Colonic mucosa (tissue), 4 donors: ENCODE measurements around the gene MCRIP1. TPM values are rescaled to one million over a fixed set of nuclear protein-coding genes. Genes with fewer than 3 reads are reported as not detected.
A peak's percentile ranks its signal among the peaks of the same experiment; 100 is the strongest.

Experiments used
- DNase-seq: peaks from one replicate; pipeline ENCODE4 v3.0.0-alpha.2; 2020
- H3K27ac ChIP-seq: fragments of 200-600 bp; one replicate; pipeline ENCODE4 v1.8.0; 2021
- H3K27me3 ChIP-seq: fragments of 200-600 bp; one replicate; pipeline ENCODE4 v1.8.0; 2021
- H3K36me3 ChIP-seq: fragments of 200-600 bp; one replicate; pipeline ENCODE4 v1.8.0; 2021
- H3K4me1 ChIP-seq: fragments of 200-600 bp; one replicate; pipeline ENCODE4 v1.8.0; 2021; ENCODE audit warnings: mild to moderate bottlenecking
- H3K4me3 ChIP-seq: fragments of 200-600 bp; one replicate; pipeline ENCODE4 v1.8.0; 2021
- H3K9ac ChIP-seq, 2 donors: one replicate each; pipeline ENCODE4 v1.7.0; 2013; ENCODE audit warnings: control low read depth in 2 of 2, low read depth in 2 of 2, low read length in 2 of 2
- H3K9me3 ChIP-seq: fragments of 200-600 bp; one replicate; pipeline ENCODE4 v1.8.0; 2021
- CTCF ChIP-seq: fragments of 200-600 bp; IDR thresholded peaks from one replicate; pipeline ENCODE4 v1.8.0; 2022; ENCODE audit warnings: antibody characterized with exemption, mild to moderate bottlenecking
- intact Hi-C: fragments of 100-400 bp; cut with DNase I; formaldehyde crosslinking; loops from one replicate; pipeline ENCODE4 v1.14.1; 2022
- total RNA-seq, 2 donors: library from RNA; stranded (reverse); fragmentation: NEBNext Ultra II Directional in 1 of 2; extraction: Animal tissue kit (Norgen Biotek cat#: 25700) in 1 of 2; gene quantifications; one replicate each; pipeline ENCODE4 v1.2.1, GENCODE V29; 2021
- donor health status: healthy.
- donor health status: DM: no; HTN: no; CAD: no.
- donor health status: DM: no; HTN: no; CAD: no.

MCRIP1 gene
- total RNA-seq, 2 donors from 2014 or later, result 25.9 to 26.2 TPM

GRCh38 chr17:81870981-81871386 is 37.9 kb upstream of the MCRIP1 start, which contains the start of gene ARHGDIA:
TSS of gene ARHGDIA (minus strand) at chr17:81871337. CDS start at chr17:81869930, 1,407 bp downstream.
- no peaks in the 10 kb centered on the region for H3K9me3 ChIP-seq
- DNase-seq, result no peak
- no peaks in the 10 kb centered on the region for H3K27me3 ChIP-seq
- H3K4me3 ChIP-seq, result peak within 1 kb of the TSS; percentile 98
- intact Hi-C loops, result no loop called here
- H3K27ac ChIP-seq, result peak within 1 kb of the TSS; percentile 99
- no peak for TF ChIP-seq CTCF
- peaks cover 30% of the 10 kb centered on the region for H3K4me1 ChIP-seq
- H3K9ac ChIP-seq, result peak within 1 kb of the TSS; percentile 99 to 100
- H3K36me3 ChIP-seq, result no peaks in the 10 kb centered on the region

GRCh38 chr17:81870131-81870980 is 37.3 kb upstream of the MCRIP1 start:
- Histone ChIP-seq H3K36me3 (no peaks in the 10 kb centered on the region), H3K4me3 (peak overlapping the region; percentile 88), H3K27me3 (no peaks in the 10 kb centered on the region), H3K9me3 (no peaks in the 10 kb centered on the region), H3K4me1 (peaks cover 36% of the 10 kb centered on the region), H3K27ac (peak overlapping the region; percentile 99), H3K9ac (peak overlapping the region; percentile 99 to 100)
- intact Hi-C loops, result no loop called here
- DNase-seq, result peak; percentile 41
- no peak for TF ChIP-seq CTCF

- no peaks in the 10 kb centered on the region for H3K36me3 ChIP-seq
- peaks cover 41% of the 10 kb centered on the region for H3K4me1 ChIP-seq
- intact Hi-C loops, result no loop called here
- peak overlapping the region; percentile 88 for H3K4me3 ChIP-seq
- TF ChIP-seq CTCF, result peak; percentile 88
- DNase-seq, result peak; percentile 45
- no peaks in the 10 kb centered on the region for H3K27me3 ChIP-seq
- H3K27ac ChIP-seq, result peak overlapping the region; percentile 99
- H3K9me3 ChIP-seq, result no peaks in the 10 kb centered on the region
- peak overlapping the region; percentile 99 to 100 for H3K9ac ChIP-seq
Measured at GRCh38 chr17:81869221-81870130, 36.4 kb upstream of the MCRIP1 start.

- Histone ChIP-seq H3K27ac (peak overlapping the region; percentile 80), H3K36me3 (no peaks in the 10 kb centered on the region), H3K9ac (peak overlapping the region in 1 of 2 donors; percentile 99), H3K27me3 (no peaks in the 10 kb centered on the region), H3K4me1 (peaks cover 41% of the 10 kb centered on the region), H3K4me3 (no peak overlapping the region), H3K9me3 (no peaks in the 10 kb centered on the region)
- DNase-seq, result no peak
- no peak for TF ChIP-seq CTCF
- intact Hi-C loops, result no loop called here
Measured at GRCh38 chr17:81868674-81869220, 35.7 kb upstream of the MCRIP1 start.
